GM23338 (cell line): ENCODE measurements around the gene STXBP5. TPM values are rescaled to one million over a fixed set of nuclear protein-coding genes. Genes with fewer than 3 reads are reported as not detected.

Experiments used
- ATAC-seq: fragments of 200-7000 bp; cut with Tn5 transposase; 3 replicates; pipeline ENCODE4 v1.9.1; 2020
- DNase-seq: peaks from one replicate; pipeline ENCODE4 v3.0.0-alpha.2; 2015; ENCODE audit warnings: low spot score
- H2AFZ ChIP-seq: fragments of 200-600 bp; sonication (generic); 2 replicates; pipeline ENCODE4 v1.8.0; 2016; ENCODE audit warnings: antibody characterized with exemption, mild to moderate bottlenecking, moderate library complexity
- H3F3A ChIP-seq: fragments of 200-600 bp; sonication (generic); replicated peaks from 2 replicates; pipeline ENCODE4 v1.8.0; 2017; ENCODE audit warnings: antibody characterized with exemption, mixed run types, low read depth
- H3K27ac ChIP-seq: fragments of 200-600 bp; sonication (generic); 2 replicates; pipeline ENCODE4 v1.6.1; 2016; ENCODE audit warnings: low read depth
- H3K27me3 ChIP-seq: fragments of 200-600 bp; sonication (generic); 2 replicates; pipeline ENCODE4 v1.8.0; 2016; ENCODE audit warnings: mild to moderate bottlenecking, mixed run types, moderate library complexity; ENCODE audit not compliant: insufficient read depth
- H3K36me3 ChIP-seq: fragments of 200-600 bp; sonication (generic); 2 replicates; pipeline ENCODE4 v1.8.0; 2016; ENCODE audit warnings: mild to moderate bottlenecking; ENCODE audit not compliant: insufficient read depth
- H3K4me1 ChIP-seq: fragments of 200-600 bp; sonication (generic); 2 replicates; pipeline ENCODE4 v1.8.0; 2016; ENCODE audit warnings: mild to moderate bottlenecking, moderate library complexity; ENCODE audit not compliant: insufficient read depth
- H3K4me2 ChIP-seq: fragments of 200-600 bp; sonication (generic); 2 replicates; pipeline ENCODE4 v1.7.1; 2017; ENCODE audit warnings: mixed run types
- H3K4me3 ChIP-seq: fragments of 200-600 bp; sonication (generic); 2 replicates; pipeline ENCODE4 v1.6.1; 2016; ENCODE audit warnings: mixed run types
- H3K79me2 ChIP-seq: fragments of 200-600 bp; sonication (generic); replicated peaks from 2 replicates; pipeline ENCODE4 v1.8.0; 2017; ENCODE audit warnings: mild to moderate bottlenecking; ENCODE audit not compliant: insufficient read depth
- H3K9me2 ChIP-seq: fragments of 200-600 bp; sonication (generic); 2 replicates; pipeline ENCODE4 v1.8.0; 2017; ENCODE audit not compliant: insufficient read depth
- H4K20me1 ChIP-seq: fragments of 200-600 bp; sonication (generic); replicated peaks from 2 replicates; pipeline ENCODE4 v1.8.0; 2017; ENCODE audit warnings: mild to moderate bottlenecking; ENCODE audit not compliant: insufficient read depth
- H3K27ac Mint-ChIP-seq: 2 replicates; pipeline ENCODE4 v1.8.0; 2020; ENCODE audit warnings: inconsistent platforms, mild to moderate bottlenecking, moderate library complexity, mixed read lengths
- H3K27me3 Mint-ChIP-seq: 3 replicates; pipeline ENCODE4 v1.8.0; 2022; ENCODE audit warnings: low read depth, mild to moderate bottlenecking, moderate library complexity, mixed read lengths, inconsistent platforms; ENCODE audit not compliant: insufficient read depth, poor library complexity
- H3K36me3 Mint-ChIP-seq: 3 replicates; pipeline ENCODE4 v1.8.0; 2021; ENCODE audit warnings: low read depth, mild to moderate bottlenecking, inconsistent platforms, moderate library complexity, mixed read lengths
- H3K4me1 Mint-ChIP-seq: 3 replicates; pipeline ENCODE4 v1.8.0; 2020; ENCODE audit warnings: mild to moderate bottlenecking, inconsistent platforms, mixed read lengths
- H3K4me3 Mint-ChIP-seq: 3 replicates; pipeline ENCODE4 v1.8.0; 2021; ENCODE audit warnings: moderate library complexity, mild to moderate bottlenecking, inconsistent platforms, mixed read lengths
- H3K9me3 Mint-ChIP-seq: 3 replicates; pipeline ENCODE4 v1.8.0; 2020; ENCODE audit warnings: moderate library complexity, mild to moderate bottlenecking, inconsistent platforms, mixed read lengths
- CREB1 ChIP-seq: fragments of 250-450 bp; sonication (Bioruptor Pico); IDR thresholded peaks from 2 replicates; pipeline ENCODE4 v1.5.0; 2020; ENCODE audit warnings: low read depth, mild to moderate bottlenecking, moderate library complexity
- CTCF ChIP-seq, 2 experiments: fragments of 200-600 bp in 1 of 2; sonication (generic) in 1 of 2; conservative IDR thresholded peaks; 2 replicates each; pipeline versions ENCODE4 v1.5.1 to v1.6.1; 2016 to 2017; ENCODE audit warnings: antibody characterized with exemption in 2 of 2, low read depth in 2 of 2, mild to moderate bottlenecking in 2 of 2, moderate library complexity in 1 of 2
- ETS1 ChIP-seq: IDR thresholded peaks from 2 replicates; pipeline ENCODE4 v1.6.1; 2016; ENCODE audit warnings: antibody characterized with exemption
- EZH2 ChIP-seq: fragments of 200-600 bp; sonication (generic); IDR thresholded peaks from one replicate; pipeline ENCODE4 v1.8.0; 2017; ENCODE audit warnings: antibody characterized with exemption, mild to moderate bottlenecking, low read depth; ENCODE audit not compliant: unreplicated experiment
- EZH2phosphoT487 ChIP-seq: fragments of 200-600 bp; sonication (generic); IDR thresholded peaks from one replicate; pipeline ENCODE4 v1.8.1; 2018; ENCODE audit warnings: antibody characterized with exemption; ENCODE audit not compliant: unreplicated experiment
- JUNB ChIP-seq: IDR thresholded peaks from one replicate; pipeline ENCODE4 v1.6.1; 2016; ENCODE audit warnings: antibody characterized with exemption; ENCODE audit not compliant: unreplicated experiment
- NANOG ChIP-seq: IDR thresholded peaks from 2 replicates; pipeline ENCODE4 v1.6.1; 2016; ENCODE audit warnings: antibody characterized with exemption, borderline replicate concordance
- POLR2AphosphoS5 ChIP-seq: IDR thresholded peaks from 2 replicates; pipeline ENCODE4 v1.6.1; 2016; ENCODE audit warnings: antibody characterized with exemption, low read depth
- REST ChIP-seq: IDR thresholded peaks from one replicate; pipeline ENCODE4 v1.6.1; 2018; ENCODE audit warnings: antibody characterized with exemption; ENCODE audit not compliant: unreplicated experiment
- STAT1 ChIP-seq: IDR thresholded peaks from one replicate; pipeline ENCODE4 v1.6.1; 2016; ENCODE audit warnings: antibody characterized with exemption; ENCODE audit not compliant: unreplicated experiment
- ZNF114 ChIP-seq: fragments of 250-450 bp; sonication (Bioruptor Pico); IDR thresholded peaks from 2 replicates; pipeline ENCODE4 v1.5.0; 2020; ENCODE audit warnings: mild to moderate bottlenecking, moderate library complexity
- ZNF331 ChIP-seq: fragments of 250-450 bp; sonication (Bioruptor Pico); IDR thresholded peaks from 2 replicates; pipeline ENCODE4 v1.5.0; 2020; ENCODE audit warnings: low read depth, mild to moderate bottlenecking, moderate library complexity
- ZNF462 ChIP-seq: fragments of 250-450 bp; sonication (Bioruptor Pico); IDR thresholded peaks from 2 replicates; pipeline ENCODE4 v1.5.0; 2020; ENCODE audit warnings: mild to moderate bottlenecking, moderate library complexity
- polyA plus RNA-seq: library from polyadenylated mRNA; unstranded; fragments of >200 nt; fragmentation: Nextera tagmentation; extraction: Ambion mirVana; gene quantifications from 2 replicates; pipeline ENCODE4 v1.2.1, GENCODE V29; 2016
- total RNA-seq: library from RNA; depleted of rRNA; stranded (reverse); fragments of >200 nt; shearing (Covaris generic); gene quantifications from 2 replicates; pipeline ENCODE4 v1.2.3, GENCODE V29; 2014

STXBP5 gene
- total and polyA plus RNA-seq, 2 experiments from 2014 or later, result 3.9 to 17.8 TPM

GRCh38 chr6:147281895-147282565 lies 77.8 kb downstream of the STXBP5 start:
- no peaks in the 10 kb centered on the region for H4K20me1 ChIP-seq
- H3K4me1 Mint-ChIP-seq, result no peaks in the 10 kb centered on the region
- no peak overlapping the region for H3K27ac ChIP-seq
- no peaks in the 10 kb centered on the region for H3K27me3 ChIP-seq
- 0 out of 2 replicates have a peak overlapping the region, but pooled peaks have one; percentile 38 for H3K27ac Mint-ChIP-seq
- no peak overlapping the region for H3K4me2 ChIP-seq
- no peaks in the 10 kb centered on the region for H3F3A ChIP-seq
- no peaks in the 10 kb centered on the region for H3K79me2 ChIP-seq
- no peaks in the 10 kb centered on the region for H3K27me3 Mint-ChIP-seq
- no peaks in the 10 kb centered on the region for H3K9me2 ChIP-seq
- ATAC-seq (no peak), DNase-seq (no peak)
- H3K36me3 ChIP-seq, result peaks cover 9% of the 10 kb centered on the region; the same call in 1 of the 2 replicates
- peaks cover 28% of the 10 kb centered on the region for H3K36me3 Mint-ChIP-seq
- no peak overlapping the region for H3K4me3 ChIP-seq
- no peak overlapping the region for H2AFZ ChIP-seq
- TF ChIP-seq JUNB (no peak), ZNF462 (no peak), STAT1 (no peak), CREB1 (no peak), ZNF114 (no peak), EZH2 (no peak), EZH2phosphoT487 (no peak), ZNF331 (CRISPR knock-in tag) (no peak), CTCF (conservative IDR thresholded peaks at IDR 0.05; ENCODE audit: low read depth in 2 of 2) (no peak), REST (no peak), POLR2AphosphoS5 (no peak), ETS1 (no peak), NANOG (no peak)
- no peak overlapping the region for H3K4me3 Mint-ChIP-seq
- 0 out of 3 replicates have a peak, but pooled peaks cover 2% of the 10 kb centered on the region for H3K9me3 Mint-ChIP-seq
- no peaks in the 10 kb centered on the region for H3K4me1 ChIP-seq
